SK-MEL-5 (cell line): ENCODE data around the gene SYF2. TPM values are rescaled to one million over a fixed set of nuclear protein-coding genes. Genes with fewer than 3 reads are reported as not detected.

Source experiments
- DNase-seq: peaks from one replicate; pipeline ENCODE4 v3.0.0-alpha.2; 2016; ENCODE audit warnings: low read depth, low spot score
- in situ Hi-C: cut with HindIII; loops from 2 replicates; pipeline ENCODE4 v1.10.0; 2016; ENCODE audit warnings: low sequenced_read_pairs, high pct_unique_total_duplicates, low pct_unique_long_range_greater_than_20kb
- total RNA-seq: library from RNA; depleted of rRNA; stranded (reverse); fragments of >200 nt; shearing (Covaris generic); gene quantifications from 2 replicates; pipeline ENCODE4 v1.2.3, GENCODE V29; 2014

The SYF2 gene
- total RNA-seq, 1 experiment from 2014 or later = 67.4 TPM

DNA sequence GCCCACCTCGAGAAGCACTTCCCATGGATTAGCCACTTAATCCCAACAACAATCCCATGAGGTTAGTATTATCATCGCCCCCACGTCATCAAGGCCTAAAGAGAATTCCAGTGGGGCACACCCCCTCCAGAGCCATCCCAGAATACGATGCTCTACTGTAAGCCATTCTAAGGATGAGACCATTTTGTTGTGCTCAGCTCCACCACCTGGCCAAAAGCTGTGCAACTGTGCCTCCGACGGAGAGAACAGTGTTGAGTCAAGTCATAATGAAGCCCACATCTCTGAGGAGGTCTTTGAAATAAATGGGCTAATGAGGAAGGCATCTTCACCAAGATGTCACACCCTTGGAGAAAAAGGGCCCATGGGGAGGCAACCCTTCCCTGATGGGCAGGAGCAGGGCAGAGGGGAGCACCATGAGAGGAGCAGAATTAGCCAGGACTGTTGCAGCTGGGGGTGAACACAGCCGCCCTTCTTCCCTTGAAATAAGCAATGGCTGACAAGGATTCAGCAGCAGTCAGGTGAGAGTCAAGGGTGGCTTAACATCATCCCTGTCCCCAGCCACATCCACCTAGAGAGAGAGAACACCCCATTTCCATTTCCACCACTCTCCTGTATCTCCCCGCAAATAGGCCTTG is 14.6 kb downstream of the SYF2 start:
- in situ Hi-C loops = no loop called here

DNA sequence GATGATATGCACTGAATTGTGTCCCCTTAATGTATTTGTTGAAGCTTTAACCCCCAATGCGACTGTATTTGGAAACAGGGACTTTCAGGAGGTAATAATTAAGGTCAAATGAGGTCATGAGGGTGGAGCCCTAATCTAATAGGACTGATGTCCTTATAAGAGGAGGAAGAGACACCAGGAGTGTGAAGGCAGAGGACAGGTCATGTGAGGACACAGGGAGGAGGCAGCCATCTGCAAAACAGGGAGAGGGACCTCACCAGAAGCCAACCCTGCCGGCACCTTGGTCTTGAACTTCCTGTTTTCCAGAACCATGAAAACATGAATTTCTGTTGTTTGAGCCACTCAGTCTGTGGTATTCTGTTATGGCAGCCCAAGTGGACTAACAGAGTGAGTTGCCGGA is 15.3 kb downstream of the SYF2 start:
- no peak for DNase-seq
- in situ Hi-C loops = no loop called here

More for the DNA sequence above, 14.6 kb downstream of the SYF2 start:
- peak; percentile 27 for DNase-seq

DNA sequence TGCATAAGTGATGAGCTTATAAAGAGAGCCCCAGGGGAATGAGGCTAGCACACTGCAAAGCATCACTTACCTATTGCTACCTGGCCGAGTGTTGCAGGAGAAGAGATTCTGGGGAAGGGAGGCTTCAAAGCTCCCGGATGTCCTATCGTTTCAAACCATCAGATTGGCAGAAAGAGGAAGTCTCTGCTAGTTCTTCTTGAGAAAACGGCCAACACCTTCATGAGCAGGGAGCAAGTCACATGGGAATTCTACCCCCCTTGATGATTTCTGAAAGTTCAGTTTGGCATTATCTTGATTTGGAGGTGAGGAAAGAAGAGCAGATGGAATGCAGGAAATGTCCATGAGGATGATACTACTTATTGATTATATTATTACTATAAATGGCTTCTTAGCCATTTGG is 16.2 kb downstream of the SYF2 start:
- DNase-seq = no peak
- in situ Hi-C loops = no loop called here

DNA sequence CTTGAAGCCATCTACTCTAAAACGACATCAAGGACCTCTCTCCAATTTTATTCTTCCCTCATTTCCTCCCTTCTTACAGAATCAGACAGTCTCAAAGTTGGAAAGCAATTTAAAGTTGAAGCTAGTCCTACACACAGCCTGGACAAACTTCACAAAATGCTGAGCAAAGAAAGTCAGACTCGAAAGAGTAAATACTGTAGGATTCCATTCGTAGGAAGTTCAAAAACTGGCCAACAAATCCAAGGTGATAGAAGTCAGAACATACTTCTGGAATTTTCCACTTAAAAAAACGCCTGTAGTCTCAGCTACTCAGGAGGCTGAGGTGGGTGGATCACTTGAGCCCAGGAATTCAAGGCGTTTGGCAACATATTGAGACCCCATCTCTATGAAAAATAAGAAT is 19.6 kb downstream of the SYF2 start:
- in situ Hi-C loops = no loop called here
- no peak for DNase-seq

DNA sequence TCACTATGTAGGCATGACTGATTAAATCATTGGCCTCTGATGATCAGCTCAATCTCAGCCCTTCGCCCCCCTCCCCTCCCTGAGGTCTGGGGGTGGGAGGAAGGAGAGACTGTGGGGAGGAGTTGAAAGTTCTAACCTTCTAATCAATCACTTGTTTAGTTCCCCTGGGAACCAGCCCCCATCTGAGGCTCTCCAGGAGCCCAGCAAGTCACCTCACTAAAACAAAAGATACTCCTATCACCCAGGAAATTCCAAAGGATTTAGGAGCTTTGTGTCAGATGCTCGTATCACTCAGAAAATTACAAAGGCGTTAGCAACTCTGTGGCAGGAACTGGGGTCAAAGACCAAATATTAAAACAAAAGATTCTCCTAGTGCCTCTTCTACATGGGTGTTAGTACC is 21.6 kb downstream of the SYF2 start:
- in situ Hi-C loops = no loop called here
- DNase-seq = no peak

DNA sequence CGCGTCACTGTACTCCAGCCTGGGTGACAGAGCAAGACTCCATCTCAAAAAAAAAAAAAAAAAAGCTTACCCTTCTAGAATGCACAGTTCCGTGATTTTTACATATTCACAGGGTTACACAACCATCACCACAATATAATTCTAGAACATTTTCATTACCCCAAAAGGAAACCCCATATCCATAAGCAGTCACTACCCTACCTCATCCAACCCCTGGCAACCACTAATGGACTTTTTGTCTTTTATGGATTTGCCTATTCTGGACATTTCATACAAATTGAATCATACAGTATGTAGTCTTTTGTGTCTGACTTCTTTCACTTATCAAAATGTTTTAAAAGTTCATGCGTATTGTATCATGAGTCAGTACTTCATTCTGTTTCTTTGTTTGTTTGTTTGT is 22.8 kb downstream of the SYF2 start:
- in situ Hi-C loops = no loop called here
- DNase-seq = no peak

DNA sequence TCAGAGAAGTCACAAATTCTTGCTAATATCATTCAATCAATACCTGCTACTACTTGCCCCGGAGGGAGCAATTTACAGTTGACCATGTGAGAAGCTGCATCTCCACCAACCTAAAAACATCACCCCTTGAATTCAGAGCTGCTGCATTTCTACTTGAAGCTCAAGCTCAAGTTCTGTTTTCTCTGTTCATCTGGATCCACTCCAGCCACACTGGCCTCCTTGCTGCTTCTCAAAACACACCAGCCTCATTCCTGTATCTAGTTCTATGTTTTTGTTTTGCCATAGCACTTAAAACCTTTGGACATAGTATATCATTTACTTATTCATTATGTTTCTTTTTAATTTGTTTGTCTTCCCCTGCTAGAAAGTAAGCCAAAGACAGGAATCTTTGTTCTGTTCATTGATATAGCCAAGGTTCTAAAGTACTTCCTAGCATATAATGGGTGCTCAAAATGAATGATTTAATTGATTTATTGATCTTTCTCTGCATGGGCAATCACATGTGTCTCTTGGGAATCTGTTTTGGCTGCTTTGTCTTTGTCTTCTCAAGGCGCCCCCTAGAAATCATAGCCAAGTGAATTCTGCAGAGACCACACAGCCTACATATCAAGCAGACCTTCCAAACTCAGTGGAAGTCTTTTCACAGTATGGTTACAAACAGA is 23.6 kb downstream of the SYF2 start:
- in situ Hi-C loops = no loop called here
- DNase-seq = no peak

DNA sequence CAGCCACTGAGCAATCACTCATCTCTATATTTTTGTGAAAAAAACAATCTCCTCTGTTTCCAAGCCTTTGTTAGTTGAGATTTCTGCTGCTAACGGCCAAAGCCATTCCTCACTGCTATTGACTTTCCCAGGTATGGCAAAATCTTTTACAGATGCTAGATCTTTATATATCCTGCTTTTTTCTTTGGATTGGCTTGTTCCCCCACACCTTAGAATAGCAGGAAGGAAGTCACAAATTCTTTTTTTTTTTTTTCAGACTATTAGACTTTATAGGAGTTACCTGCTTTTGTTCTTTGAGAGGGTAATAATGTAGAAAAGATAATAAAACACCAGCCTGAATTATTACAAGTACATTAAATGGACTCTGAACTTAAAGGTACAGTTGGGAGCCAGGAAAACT is 24.2 kb downstream of the SYF2 start:
- in situ Hi-C loops = no loop called here
- DNase-seq = no peak

DNA sequence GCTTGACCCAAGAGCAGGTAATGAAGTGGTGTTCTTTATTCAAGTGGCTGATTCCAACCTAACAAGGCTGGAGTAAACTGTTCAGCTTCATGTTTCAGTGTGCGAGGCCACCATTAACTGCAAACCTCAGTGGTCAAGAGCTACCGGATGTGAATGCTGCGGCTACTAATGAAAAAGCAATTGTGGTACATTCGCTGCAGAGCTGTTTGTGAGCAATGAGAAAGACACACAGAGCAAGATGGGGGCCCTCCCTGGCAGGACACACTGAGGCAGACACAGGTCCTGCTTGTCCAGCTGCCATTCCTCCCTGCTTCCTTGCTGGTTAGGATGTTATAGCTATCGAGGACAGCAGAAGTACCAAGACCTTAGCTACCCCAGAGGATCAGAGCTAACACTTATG is 26.1 kb downstream of the SYF2 start:
- no peak for DNase-seq
- in situ Hi-C loops = no loop called here

DNA sequence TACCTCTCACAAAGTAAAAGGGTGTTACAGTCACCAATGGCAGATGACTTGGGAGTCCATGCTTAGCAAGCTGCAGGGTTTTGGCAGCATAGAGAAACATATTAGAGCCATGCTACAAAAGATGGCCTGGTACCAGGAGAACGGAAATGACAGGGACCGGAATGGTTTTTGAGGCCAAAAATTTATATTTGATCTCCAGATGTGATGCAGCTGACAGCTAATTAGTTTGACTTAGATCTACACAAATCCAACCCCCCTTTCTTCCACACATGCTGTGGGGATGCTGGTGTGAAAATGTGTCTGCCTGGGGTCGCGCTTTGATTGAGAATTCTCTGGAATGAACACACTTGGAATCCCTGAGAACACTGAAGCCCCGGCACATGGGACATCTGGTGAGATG is 26.5 kb downstream of the SYF2 start:
- DNase-seq = no peak
- in situ Hi-C loops = no loop called here

DNA sequence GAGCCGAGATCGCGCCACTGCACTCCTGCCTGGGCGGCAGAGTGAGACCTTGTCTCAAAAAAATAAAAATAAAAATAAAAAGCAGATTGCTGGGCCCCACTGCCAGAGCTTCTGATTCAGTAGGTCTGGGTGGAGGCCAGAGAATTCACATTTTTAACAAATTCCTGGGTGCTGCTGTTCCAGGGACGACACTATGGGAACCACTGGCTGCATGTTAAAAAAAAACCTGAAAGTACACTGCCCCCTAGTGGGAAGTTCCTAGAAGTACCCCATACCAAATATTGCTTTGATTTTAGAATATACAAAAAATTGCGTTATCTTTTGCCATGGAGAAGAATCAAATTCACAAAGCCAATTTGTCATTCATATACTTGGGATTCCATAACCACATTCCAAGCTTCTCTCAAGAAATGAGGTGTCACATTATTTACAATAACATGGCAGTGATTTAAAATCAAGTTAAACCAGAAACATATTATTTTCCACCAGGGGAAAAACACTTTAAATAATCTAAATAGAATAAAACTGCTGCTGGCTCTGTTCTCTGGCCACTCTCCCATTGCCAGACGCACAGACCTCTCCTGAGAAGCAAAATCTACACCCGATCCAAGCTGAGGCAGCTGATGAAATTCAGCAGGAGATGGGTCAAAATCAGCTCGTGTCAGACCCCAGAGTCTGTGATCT is 27.4 kb downstream of the SYF2 start:
- in situ Hi-C loops = no loop called here
- DNase-seq = peak; percentile 67

DNA sequence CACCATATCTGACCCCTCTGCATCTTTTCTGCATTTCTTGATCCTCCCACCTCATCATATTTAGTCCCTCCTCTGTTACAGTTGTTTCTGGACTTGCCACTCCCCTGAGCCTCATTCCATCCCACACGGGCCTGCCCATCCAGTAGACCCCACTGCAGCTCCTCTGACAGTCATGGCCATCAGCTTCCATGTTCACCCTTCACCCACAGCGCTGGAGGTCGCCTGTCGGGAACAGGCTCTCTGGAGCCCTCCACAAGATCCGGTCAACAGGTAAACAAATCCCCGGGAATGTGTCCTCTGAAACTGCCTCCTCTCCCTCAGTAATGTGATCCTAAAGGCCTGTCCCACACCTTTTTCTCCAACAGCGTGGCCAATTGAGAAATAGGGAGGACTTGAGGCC is 31.3 kb downstream of the SYF2 start:
- no peak for DNase-seq
- in situ Hi-C loops = no loop called here

DNA sequence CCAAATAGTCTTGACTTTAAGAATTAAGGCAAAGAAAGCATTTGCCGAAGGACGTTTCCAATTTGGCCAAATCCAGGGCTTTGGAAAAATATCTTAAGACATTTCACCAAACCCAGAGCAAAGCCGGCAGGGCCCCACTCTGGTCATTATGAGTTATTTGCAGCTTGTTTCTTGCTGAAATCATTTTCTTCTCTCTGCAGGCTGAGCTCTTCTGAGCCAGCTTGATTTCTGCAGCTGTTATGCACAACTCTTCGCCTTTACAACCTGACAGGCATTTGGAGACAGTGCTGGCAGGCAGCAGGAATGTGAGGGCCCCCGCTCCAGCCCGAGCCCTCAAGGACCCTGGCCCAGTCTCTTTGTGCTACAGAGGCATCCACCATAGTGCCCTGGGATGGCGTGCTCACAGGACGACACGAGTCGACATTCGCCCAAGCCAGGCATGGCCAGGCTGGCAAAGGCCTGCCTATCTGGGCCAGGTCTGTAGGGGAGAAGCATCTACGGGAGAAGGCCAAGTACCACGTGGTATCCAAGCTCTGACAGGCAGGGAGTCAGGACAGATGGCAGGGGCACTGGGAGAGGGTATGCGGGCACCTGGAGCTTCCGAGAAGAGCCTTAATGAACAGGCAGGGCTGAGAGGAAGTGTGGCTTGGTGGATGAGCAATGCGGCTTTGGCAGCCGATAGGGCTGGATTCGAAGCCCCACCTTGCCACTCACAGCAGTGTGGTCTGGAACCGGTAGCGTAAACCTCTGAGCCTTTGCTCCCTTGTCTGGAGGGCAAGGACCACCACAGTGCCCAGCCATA is 32.3 kb downstream of the SYF2 start:
- in situ Hi-C loops = no loop called here

DNA sequence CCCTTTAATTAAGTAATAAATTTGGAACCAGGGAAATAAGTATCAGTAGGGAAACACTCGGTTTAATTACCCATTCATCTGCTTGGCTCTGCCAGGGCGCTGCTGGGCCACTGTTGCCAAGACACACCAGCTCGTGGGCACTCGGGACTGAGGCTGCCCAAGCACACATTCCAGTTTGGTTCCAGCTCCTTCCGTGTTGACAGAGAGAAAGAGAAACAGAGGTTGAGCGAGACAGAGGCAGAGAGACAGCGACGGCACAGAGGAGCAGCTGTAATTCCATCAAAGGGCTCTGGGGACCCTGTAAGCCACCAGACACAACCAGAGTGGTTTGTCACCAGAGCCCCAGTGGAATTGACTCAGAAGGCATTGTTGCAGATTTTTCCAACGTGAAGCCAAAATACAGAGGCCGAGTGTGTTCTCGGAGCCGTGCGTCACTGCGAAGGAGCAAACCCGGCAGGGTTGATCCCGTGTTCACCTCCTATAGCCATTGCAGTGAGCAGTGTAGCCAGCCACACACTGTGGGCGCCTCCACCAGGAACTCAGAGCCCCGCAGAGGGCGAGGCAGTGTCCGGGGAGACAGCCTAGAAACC is 33.5 kb downstream of the SYF2 start:
- in situ Hi-C loops = no loop called here
- no peak for DNase-seq

More for the DNA sequence above, 32.3 kb downstream of the SYF2 start:
- DNase-seq = no peak

DNA sequence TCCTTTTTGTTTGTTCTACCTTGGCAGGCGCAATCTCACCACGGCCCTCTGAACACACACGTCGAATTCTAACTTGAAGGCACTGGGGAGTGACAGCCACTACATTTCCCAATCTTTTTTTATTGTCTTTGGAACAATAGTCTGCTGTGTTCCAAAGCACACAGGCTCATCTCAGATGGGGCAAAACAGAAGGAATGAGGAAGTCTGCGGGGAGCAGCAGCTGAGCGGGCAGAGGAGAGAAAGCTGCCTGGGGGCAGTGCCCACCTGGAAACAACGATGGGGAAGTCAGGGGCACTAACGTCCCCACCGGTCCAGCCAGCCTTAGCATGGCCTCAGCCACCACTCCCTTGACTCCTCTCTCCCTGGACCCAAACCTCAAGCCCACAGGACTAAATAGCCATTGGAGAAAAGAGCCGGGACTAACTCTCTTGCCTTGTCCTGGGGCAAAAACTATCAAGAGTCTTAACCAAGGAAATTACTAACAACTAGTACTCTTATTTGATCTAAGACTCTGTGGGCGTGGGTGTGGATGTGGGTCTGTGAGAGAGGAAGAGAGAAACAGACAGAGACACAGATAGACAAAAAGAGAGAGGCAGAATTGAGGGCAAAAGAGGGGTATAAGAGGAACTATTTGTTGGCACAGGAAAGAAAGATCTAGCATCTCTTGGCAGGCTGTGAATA is 34.2 kb downstream of the SYF2 start:
- peak; percentile 55 for DNase-seq
- in situ Hi-C loops = no loop called here

DNA sequence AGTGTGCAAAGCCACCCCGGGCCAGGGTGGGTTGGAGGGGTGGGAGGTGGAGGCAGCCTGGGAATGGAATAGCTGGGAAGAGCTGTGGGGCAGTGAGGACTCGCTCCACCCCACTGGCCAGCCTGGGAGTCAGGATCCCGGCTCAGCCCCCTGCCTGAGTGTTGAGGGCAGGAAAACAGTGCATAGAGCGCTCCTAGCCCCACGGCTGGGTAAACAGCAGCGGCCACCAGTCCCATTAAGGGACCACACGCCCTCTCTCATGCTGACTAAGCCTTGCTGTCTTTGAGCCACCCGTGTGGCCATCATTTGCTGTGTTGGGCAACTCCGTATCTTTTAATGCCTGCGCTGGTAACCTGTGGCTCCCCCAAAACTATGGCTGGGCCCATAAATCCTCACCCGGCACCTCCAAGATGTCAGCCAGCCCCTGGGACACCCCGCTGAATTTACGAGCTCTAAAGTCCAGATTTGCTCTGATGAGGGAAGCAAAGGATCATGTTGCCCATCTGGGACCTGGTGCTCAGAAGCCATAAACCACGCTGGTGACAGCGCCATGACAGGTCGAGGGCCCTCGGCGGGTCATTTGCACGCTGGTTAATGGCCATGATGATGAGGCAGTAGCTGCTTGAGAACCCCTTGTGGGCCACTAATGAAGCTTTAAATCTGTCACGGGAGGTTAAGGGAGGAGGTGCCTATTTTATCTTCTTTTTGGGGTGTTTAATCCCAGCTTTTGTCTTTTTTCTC is 34.9 kb downstream of the SYF2 start:
- in situ Hi-C loops = no loop called here
- no peak for DNase-seq

DNA sequence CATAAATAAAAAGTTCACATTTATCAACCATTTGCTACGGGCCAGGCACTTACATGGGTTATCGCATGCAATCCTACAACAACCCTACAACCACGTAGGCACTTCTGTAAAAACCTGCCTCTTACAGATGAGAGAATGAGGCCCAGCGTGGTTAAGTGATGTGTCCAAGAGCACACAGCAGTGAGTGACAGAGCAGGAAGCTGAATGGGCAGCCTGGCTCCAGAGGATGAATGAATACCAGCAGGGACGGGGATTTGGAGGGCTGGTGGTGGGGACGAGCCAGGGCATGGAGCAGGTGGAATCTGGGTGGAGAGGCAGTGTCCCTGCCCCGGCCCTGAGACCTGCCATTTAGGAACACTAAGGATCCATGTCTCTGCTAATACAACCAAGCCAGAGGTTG is 35.5 kb downstream of the SYF2 start:
- no peak for DNase-seq
- in situ Hi-C loops = no loop called here
